ENCODE measurements around the gene SEC24D.
"Not testable (repeated sequence)": the region's sequence is repeated elsewhere in the genome, so short reads cannot be mapped to it uniquely, and the experiment has no call there.

The SEC24D gene, protein sequence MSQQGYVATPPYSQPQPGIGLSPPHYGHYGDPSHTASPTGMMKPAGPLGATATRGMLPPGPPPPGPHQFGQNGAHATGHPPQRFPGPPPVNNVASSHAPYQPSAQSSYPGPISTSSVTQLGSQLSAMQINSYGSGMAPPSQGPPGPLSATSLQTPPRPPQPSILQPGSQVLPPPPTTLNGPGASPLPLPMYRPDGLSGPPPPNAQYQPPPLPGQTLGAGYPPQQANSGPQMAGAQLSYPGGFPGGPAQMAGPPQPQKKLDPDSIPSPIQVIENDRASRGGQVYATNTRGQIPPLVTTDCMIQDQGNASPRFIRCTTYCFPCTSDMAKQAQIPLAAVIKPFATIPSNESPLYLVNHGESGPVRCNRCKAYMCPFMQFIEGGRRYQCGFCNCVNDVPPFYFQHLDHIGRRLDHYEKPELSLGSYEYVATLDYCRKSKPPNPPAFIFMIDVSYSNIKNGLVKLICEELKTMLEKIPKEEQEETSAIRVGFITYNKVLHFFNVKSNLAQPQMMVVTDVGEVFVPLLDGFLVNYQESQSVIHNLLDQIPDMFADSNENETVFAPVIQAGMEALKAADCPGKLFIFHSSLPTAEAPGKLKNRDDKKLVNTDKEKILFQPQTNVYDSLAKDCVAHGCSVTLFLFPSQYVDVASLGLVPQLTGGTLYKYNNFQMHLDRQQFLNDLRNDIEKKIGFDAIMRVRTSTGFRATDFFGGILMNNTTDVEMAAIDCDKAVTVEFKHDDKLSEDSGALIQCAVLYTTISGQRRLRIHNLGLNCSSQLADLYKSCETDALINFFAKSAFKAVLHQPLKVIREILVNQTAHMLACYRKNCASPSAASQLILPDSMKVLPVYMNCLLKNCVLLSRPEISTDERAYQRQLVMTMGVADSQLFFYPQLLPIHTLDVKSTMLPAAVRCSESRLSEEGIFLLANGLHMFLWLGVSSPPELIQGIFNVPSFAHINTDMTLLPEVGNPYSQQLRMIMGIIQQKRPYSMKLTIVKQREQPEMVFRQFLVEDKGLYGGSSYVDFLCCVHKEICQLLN

DNA sequence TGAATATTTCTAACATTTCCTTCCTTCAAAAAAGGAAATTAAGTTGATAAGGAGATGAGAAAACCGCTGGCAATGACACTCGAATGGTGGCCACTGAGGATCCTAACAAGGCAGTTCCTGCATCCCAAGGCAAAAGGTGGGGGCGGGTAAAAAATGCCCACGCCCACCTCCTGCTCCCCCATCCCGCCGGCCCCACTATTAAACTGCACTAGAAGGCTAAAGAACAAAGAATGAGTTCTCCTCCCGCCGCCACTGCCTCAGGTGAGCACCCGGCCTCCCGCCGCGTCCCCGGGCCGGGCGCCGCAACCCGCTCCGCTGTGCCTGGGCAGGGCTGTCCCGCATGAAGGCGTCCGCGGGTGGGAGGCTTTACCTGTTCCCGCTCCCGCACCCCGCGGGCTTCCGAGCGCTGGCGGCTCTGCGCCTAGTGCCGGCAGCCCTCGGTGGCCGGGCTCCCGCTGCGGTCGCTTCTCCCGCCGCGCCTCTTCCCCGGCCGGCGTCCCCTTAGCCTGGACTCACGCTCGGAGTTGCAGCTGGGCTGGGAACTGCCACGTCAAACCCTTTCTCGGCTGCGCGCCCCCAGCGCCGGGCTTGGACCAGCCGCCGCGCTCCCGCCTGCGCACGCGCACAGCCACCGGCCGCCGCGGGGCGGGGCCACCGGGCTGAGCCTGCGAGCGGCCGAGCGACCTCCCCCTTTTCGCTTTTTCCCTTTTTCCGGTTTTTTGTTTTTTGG is at the start of gene SEC24D:
TSS of gene SEC24D (minus strand) at position 556 of the 730 bp plus-strand sequence. CDS start 2,430 bp downstream, outside the sequence.
- DNase-seq, result peak; percentile 92

DNA sequence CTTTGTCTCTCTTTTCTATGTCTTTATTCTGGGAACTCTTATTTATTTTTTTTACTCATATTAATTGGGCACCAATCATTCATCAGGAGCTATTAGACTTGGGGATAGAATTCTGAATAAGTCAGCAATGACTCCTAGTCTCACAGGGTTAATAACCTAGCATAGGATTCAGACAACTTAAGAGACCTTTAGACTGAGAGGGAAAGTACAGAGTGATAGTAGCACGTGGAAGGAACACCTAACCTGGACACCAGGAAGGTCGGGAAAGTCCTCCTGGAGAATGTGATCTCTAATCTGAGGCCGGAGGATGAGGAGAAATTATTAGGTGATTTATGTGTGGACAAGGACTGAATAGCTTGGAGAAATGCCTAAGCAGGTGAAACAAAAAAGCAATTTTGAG is 48.8 kb upstream of the SEC24D start:
- DNase-seq, result no peak

DNA sequence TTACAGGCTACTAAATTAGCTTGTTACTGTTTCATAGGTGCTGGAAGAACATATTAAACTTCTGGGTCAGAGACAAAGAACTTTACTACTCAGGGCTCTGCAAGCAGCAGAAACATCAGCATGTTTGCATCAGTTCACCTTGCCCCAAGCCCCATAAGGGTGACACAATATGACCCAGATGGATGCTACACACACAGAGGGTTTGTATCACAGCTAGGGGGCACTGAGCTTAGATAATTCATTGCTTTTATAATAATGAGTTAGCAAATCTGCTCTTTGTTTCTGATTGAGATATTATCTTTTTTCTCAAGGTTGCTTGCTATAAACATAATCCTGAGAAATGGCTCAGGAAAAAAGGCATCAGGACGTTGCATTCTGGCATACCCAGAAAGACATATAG is 47.9 kb upstream of the SEC24D start:
- DNase-seq, result no peak

DNA sequence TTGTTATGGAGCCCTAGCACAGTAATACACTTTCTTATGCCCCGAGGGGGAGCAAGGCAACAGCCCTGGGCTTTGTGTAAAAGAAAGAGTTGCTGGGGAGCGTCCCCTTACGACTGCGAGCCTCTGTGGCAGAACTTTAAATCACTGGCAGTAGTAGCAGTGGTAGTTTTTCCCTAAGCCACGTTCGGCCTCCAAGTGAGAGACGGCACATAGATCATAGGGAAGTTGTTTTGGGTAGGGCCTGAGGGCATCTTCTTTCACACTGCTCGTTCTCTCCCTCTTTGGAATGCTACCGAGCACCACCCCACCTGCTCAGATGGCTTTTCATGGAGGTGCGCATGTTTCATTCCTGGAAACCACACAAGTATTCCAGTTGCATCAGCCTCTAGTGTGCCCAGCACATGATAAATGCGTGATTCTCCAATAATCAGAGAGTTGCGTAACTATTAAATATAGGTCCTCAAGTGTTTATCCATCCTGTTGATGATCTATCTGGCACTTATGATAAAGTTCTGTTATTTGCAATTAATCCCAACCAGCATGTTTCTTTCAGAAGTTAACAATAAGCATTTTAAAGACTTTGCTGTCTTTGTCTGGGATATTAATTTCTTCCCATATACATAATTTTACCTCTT is 45.7 kb upstream of the SEC24D start:
- DNase-seq, result no peak

DNA sequence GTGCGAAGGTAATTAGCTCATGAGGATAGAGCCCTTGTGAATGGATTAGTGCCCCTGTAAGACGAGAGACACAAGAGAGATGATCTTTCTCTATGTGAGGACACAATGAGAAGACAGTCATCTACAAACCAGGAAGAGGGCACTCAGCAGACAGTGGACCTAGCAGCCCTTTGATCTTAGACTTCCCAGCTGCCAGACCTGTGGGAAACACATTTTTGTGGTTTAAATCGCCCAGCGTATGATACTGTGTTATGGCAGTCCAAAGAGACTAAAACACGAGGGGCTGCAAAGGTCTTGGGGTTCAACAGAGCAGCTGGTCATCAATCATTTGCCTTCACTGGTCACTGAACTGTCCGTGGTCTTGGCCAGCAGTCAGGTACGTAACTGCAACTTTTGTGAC is 43.5 kb upstream of the SEC24D start:
- no peak for DNase-seq

DNA sequence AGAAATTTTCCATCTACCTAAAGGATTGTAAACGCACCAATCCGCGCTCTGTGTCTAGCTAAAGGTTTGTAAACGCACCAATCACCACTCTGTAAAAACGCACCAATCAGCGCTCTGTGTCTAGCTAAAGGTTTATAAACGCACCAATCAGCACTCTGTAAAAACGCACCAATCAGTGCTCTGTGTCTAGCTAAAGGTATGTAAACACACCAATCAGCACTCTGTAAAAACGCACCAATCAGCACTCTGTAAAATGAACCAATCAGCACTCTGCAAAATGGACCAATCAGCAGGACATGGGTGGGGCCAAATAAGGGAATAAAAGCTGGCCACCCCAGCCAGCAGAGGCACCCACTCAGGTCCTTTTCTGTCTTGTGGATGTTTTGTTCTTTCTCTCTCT is 42.6 kb upstream of the SEC24D start:
- DNase-seq, result not testable (repeated sequence)

DNA sequence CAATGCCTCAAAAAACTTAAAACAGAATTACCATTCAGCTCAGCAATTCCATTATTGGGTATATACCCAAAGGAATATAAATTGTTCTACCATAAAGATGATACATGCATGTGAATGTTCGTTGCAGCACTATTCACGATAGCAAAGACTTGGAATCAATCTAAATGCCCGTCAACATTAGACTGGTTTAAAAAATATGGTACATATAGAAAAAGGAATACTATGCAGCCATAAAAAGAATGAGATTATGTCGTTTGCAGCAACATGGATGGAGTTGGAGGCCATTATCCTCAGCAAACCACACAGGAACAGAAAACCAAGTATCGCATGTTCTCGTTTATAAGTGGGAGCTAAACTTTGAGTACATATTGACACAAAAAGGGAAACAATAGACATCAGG is 41.9 kb upstream of the SEC24D start:
- DNase-seq, result no peak

DNA sequence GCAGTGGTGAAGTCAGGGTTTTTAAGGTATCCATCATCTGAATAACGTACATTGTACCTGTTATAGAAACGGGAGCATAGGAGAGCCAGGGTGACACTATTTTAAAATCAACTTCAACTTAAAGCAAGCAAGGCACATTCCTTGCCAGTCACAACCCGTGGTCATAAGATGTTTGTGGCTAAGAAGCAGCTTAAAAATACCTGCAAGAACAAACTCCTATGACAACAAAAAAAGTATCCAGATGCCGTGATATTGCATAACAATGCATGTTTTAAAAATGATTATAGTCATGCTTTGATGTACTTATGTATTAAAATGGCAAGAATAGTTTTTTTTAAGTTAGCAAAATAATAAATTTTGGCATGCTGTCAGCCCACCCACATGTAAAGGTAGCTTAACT is 36.3 kb upstream of the SEC24D start:
- no peak for DNase-seq

DNA sequence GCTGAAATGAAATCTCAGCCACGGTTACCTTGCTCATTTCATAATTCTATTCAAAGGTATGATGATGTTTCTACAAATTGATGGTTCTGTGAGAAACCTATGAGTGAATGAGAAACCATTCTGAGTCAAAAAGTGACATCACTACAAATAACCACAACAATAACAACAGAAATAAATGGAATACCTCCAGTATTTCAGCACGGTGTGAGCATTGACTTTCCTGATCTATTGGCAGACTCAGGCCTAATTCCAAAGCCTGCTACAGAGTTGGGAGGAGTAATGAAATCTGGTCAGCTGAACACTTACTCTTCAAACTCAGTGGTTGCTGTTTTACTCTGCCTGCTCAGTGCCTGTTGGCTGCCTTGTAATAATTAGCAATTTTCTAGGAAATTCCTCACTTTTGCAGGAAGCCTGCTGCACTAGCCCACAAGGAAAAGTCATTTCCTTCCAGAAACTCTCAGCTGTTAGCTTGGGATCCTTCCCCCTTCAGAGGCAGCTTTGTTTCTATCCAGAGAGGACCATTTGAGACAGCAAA is 33.9 kb upstream of the SEC24D start:
- no peak for DNase-seq

DNA sequence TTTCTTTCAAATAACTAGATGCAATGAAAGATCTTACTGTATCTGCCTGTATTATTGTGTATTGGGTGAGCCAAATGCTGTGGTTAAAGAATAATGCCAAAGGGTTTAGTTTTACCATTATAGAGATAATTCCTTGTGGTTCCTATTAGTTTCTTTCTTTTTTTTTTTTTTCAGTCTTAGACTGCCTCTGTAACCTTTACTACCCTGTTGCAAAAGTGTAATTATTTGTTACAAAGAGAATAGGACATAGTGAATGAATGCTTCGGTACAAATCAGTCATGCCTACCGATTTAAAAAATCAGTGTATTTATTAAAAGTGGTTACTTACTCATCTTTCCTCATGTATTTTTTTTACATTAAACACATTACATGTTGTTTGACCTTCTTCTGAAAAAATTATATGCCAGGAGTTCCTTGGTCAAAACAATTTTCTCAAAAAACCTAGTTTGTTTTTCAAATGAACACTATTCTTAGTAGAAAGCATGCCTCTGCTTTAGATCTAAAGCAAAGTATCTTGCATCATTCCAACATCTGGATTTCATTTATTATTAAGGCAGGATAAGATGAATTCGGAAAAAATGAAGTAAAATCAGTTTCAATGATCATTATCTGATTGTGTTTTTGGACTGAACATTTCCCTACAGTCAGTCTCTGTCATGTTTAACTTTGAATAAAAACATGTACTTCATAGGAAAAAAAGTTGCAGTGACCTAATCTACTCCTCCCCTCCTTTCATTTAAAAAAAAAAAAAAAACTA is 31.6 kb upstream of the SEC24D start:
- no peak for DNase-seq

DNA sequence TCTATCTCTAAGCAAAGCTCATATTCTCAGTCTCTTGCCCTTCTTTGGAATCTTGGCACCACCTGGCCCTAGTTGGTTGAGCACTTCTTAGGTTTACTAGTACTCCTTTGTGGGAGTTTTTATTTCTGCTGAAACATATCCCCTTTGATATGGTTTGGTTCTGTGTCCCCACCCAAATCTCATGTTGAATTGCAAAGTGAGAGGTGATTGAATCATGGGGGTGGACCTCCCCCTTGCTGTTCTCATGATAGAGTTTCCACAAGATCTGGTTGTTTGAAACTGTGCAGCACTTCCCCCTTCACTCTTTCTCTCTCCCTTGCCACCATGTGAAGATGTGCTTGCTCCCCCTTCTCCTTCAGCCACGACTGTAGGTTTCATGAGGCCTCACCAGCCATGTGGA is 30.5 kb upstream of the SEC24D start:
- no peak for DNase-seq

DNA sequence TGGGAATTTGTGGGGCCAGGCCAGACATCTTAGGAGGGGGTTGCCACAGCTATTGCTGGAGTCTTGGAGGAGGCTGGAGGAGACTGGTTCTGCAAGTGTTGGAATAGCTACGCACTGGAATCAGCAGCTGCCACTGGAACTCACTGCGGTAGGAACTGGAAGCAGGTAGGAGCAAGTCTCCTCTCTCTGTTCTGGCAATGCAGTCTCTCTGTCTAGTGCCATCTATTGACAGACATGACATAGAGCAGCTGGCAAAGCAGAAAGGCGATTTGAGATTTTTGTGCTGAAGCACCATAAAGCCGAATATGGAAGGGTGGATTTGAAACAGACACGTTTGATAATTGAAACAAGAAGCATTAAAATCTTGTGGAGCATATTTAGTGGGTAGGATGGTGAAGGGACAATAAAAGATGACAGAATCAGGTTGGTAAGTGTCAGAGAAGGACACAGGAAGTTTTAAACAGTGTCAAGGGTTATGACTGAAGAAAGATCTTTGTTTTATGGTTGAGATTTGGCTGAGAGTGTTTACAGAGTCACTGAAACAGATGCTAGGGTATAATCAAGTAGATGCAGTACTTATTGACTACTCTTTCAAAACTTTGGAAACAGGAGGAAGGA is 29.3 kb upstream of the SEC24D start:
- no peak for DNase-seq

DNA sequence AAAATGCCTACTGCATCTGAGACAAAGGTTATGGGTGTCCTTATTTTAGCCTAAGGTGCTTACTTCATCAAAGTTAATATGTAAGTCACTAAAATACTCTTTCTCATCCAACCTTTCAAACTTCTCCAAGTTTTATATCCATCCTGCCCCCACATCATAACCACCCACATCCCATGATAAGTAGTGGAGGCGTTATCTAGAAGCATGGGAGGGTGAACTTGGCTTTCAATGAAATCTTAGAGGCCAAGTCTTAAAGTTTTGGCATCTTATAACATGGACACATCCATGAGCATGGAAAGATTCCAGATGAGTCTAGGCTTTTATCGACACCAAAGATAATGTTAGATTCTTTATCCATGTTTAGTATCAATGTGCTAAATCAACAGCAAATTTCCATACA is 22.9 kb upstream of the SEC24D start:
- no peak for DNase-seq

DNA sequence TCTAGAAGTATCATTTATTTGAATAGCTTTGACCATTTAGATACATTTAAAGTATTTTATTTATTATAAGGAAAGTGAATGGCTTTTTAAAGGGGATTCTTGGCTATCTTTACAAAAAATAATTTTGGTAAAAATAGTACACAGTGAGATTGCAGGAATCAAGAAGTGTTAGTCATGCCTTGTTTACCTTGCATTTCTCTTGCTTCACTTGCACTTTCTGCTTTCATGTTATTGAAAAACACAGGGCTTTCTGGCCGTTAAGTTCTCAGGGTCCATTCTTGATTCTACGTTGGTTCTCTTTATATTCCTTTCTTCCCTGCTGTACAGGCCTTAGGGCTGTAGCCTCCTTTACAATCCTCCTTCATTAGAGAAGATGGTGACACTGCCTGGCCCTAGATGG is 21.8 kb upstream of the SEC24D start:
- DNase-seq, result no peak

DNA sequence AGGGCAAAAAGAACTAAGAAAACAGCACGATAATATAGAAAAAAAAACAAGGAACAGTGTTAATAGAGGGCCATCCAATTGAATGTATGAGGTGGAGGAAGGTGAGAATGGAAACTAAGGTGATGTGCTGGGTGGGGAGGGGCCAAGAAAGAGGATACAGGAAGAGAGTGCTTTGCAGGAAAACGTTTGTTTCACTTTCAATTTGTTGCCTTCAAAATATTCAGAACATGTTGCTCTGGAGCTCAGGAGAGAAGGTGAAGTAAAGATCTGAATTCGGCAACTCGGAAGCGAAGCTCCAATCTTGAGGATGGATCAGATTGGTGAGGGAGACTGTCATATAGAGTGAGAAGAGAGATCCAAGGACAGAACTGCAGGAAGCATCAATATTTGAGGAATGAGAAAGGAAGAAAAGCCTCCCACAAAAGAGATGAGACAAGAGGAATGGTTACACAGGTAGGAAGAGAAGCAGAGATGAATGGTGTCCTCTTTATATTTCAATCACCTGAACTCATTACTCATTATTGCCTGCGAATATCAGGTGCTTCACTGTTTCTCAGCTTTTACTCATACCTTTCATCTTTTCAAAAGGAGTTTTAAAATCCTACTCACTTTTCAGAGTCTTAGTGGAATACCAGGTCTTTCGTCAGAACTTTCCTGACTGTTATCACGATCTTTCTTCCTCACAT is 14.7 kb upstream of the SEC24D start:
- no peak for DNase-seq

DNA sequence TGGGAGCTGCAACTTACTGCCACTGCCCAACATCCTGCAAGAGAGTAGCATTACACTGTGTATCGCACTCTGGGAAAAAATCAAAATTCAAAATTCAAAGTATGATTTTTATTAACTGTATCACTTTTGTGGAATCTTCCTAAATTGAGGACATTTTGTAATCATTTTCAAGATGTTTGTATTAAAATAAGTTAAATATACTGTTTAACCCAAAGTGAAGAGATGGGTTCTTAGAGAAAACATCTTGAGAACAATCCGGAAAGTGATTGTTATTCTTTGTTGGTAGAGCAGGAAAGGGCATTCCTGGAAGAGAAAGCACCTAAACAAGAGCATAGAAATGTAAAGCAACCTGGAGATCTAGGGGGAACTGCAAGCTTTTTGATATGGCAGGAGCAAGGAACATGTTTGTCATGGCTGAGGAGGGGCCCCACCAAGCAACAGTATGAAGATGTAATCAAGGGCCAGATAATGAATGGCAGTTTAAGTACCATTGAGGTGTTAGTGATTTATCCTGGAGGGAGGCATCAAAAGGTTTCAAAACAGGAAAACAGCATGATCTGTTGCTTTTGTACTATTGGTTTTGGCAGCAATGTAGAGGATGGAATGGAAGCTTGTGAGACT is 14.1 kb upstream of the SEC24D start:
- no peak for DNase-seq

DNA sequence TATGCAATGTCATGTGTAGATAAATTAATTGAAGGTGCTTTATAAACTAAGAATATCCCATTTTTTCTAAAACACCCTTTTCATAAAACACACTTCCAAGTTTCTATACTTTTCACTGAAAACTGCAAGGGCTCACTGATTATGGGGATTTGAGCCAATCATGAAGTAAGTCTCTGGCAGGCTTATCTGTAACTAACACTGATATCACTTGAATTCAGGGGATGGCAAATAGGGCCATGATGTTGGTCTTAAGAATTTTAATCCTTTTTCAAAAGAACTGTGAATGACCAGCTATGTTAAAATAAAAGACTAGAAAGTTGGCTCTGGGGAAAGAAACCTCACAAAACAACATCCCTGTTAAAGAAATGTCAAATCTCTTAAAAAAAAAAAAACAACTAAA is 13.0 kb upstream of the SEC24D start:
- DNase-seq, result no peak

DNA sequence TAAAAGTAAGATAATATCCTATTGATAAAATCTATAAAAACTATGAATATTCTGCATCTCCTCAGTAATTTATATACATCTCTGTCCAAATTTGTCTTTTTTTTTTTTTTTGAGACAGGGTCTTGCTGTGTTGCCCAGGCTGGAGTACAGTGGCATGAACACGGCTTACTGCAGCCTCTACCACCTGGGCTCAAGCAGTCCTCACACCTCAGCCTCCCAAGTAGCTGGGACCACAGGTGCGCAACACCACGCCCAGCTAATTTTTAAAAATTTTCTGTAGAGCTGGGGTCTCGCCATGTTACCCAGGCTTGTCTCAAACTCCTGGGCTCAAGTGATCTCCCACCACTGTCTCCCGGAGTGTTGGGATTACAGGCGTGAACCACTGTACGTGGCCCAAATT is 12.3 kb upstream of the SEC24D start:
- DNase-seq, result no peak

DNA sequence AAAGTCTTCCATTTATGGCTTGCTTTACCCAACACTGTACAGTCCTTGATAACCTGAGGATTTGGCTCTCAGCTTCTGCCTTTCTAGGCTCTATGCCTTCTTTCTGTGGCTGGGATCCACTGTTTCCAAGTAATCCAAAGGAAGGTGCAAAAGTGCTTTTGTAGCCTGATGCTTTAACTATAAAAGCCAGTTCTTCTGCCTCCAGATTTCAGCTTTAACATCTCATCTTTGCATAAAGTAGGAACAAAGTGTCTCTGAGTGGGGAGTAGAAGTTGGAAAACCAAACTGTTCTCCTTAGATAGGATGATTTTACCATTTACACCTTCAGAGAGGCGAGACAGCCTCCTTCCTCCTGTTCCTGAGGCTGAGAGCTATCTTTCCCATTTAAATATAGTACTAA is 11.1 kb upstream of the SEC24D start:
- no peak for DNase-seq

DNA sequence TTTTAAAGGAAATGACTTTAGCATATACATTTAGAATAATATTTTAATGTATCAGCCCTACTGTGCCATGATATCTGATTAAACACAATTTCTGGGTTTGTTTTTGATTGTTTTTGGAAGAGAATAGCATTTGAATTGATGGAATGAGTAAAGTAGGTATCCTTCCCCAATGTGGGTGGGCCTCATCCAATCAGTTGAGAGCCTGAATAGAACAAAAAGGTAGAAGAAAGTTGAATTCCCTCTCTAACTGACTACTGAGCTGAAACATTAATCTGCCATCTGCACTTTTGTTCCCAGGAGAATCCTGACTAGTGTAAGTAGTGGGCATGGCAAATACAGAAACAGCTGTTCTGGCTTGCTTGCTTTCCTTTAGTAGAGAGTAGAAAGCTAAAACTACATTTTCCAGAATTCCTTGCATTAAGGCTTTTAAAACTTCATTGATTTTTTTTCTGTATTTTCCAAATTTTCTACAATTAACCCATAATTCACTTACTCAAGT is 9.7 kb upstream of the SEC24D start:
- no peak for DNase-seq

Data from T1000 (cell line).